GM12892 (cell line): ENCODE results near the gene RITA1.

Experiments used
- POLR2A ChIP-seq: IDR thresholded peaks from 2 replicates; pipeline ENCODE4 v1.6.1; 2011; ENCODE audit warnings: low read depth, low read length, control low read depth
- TAF1 ChIP-seq: IDR thresholded peaks from 2 replicates; pipeline ENCODE4 v1.6.1; 2011; ENCODE audit warnings: low read depth, mild to moderate bottlenecking, control low read depth, low read length, borderline replicate concordance

DNA sequence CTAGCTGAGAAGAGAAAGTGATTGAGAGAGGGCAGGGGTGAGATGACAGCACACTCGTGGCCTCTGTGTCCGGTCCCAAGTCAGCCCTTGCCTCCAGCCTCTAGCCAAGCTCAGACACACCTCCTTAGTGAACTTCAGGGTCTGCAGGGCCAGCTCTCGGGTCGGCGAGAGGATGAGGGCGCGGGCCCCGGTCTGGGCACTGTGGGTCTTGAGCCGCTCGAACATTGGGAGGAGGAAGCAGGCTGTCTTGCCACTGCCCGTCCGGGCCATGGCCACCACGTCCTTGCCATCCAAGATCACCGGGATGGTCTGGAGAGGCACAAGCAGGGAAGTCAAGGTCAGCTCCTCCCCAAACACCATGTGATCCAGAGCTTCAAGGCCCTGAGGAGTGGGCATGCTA lies 6.5 kb upstream of the RITA1 start:
- TF ChIP-seq POLR2A: no peak
- no peak for TF ChIP-seq TAF1
